Measurements from ENCODE around the gene SPTBN2. TPM values are rescaled to one million over a fixed set of nuclear protein-coding genes. Genes with fewer than 3 reads are reported as not detected.
A peak's percentile ranks its signal among the peaks of the same experiment; 100 is the strongest.

The SPTBN2 gene
- total RNA-seq, 4 donors from 2014 or later = 3.1 to 18.3 (median 8.5) TPM

- Histone ChIP-seq H3K36me3 (peaks cover 0 to 31% (median 20%) of the 10 kb centered on the region in 3 donors), H3K4me3 (peak overlapping the region; percentile 75 to 91 (median 80)), H3K4me1 (peaks cover 7 to 66% (median 50%) of the 10 kb centered on the region in 4 donors), H3K27ac (peak overlapping the region; percentile 81 to 95 (median 89)), H3K9me3 (no peaks in the 10 kb centered on the region), H3K27me3 (no peaks in the 10 kb centered on the region)
- peak in 1 of 2 donors; percentile 27 for DNase-seq (ENCODE audit: low spot score in 2 of 2)
- WGBS, 2 donors = 2 to 4% methylated on average over 27 of the region's 27 CpGs
- TF ChIP-seq EP300 (IDR thresholded peaks at IDR 0.05) (no peak), POLR2A (IDR thresholded peaks at IDR 0.05) (no peak)
- TF ChIP-seq, protein P1, sequence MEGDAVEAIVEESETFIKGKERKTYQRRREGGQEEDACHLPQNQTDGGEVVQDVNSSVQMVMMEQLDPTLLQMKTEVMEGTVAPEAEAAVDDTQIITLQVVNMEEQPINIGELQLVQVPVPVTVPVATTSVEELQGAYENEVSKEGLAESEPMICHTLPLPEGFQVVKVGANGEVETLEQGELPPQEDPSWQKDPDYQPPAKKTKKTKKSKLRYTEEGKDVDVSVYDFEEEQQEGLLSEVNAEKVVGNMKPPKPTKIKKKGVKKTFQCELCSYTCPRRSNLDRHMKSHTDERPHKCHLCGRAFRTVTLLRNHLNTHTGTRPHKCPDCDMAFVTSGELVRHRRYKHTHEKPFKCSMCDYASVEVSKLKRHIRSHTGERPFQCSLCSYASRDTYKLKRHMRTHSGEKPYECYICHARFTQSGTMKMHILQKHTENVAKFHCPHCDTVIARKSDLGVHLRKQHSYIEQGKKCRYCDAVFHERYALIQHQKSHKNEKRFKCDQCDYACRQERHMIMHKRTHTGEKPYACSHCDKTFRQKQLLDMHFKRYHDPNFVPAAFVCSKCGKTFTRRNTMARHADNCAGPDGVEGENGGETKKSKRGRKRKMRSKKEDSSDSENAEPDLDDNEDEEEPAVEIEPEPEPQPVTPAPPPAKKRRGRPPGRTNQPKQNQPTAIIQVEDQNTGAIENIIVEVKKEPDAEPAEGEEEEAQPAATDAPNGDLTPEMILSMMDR (IDR thresholded peaks at IDR 0.05) = no peak
These were observed 89.8 kb downstream of the SPTBN2 start for GRCh38 chr11:66639066-66639813.

GRCh38 chr11:66638177-66639065, 90.6 kb downstream of the SPTBN2 start, which contains the start of gene RBM4:
Gene RBM4 (plus strand): TSS chr11:66638703. CDS start chr11:66639712, 1,009 bp downstream.
- H3K27ac ChIP-seq = peak within 1 kb of the TSS; percentile 81 to 95 (median 90)
- no peaks in the 10 kb centered on the region for H3K27me3 ChIP-seq
- H3K36me3 ChIP-seq = peaks cover 0 to 26% (median 12%) of the 10 kb centered on the region in 3 donors
- peak; percentile 93 to 98 for DNase-seq (ENCODE audit: low spot score in 2 of 2)
- WGBS, 2 donors = 0% methylated on average over 61 to 62 of the region's 63 CpGs
- H3K4me1 ChIP-seq = peaks cover 7 to 58% (median 44%) of the 10 kb centered on the region in 4 donors
- no peaks in the 10 kb centered on the region for H3K9me3 ChIP-seq
- peak within 1 kb of the TSS; percentile 75 to 91 (median 80) for H3K4me3 ChIP-seq
- peak; percentile 15 to 99 for TF ChIP-seq EP300 (IDR thresholded peaks at IDR 0.05)
- TF ChIP-seq, protein P1 (IDR thresholded peaks at IDR 0.05) = peak in 1 of 5 experiments; percentile 49
- TF ChIP-seq POLR2A (IDR thresholded peaks at IDR 0.05) = peak; percentile 84 to 97

- peak overlapping the region; percentile 45 to 95 (median 90) for H3K27ac ChIP-seq
These were observed 91.3 kb downstream of the SPTBN2 start for GRCh38 chr11:66637557-66638176.

DNA sequence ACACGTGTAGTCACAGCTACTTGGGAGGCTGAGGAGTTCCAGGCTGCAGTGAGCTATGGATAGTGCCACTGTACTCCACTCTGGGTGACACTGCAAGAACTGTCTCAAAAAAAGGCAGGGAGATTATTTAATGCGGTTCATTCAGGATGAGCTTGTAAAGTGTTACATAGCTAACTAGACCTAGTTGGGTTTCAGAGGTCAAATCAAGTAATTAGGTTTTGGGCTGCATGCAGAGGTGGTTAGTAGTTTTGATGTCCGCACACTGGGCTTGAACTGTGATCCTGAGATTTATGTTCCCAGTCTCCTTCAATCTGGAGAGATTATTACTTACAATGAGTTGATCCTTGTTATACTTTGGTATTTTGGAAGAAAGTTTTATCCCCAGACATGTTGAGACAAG, 92.6 kb downstream of the SPTBN2 start:
- Histone ChIP-seq H3K9me3 (no peaks in the 10 kb centered on the region), H3K27ac (no peak overlapping the region), H3K27me3 (no peaks in the 10 kb centered on the region), H3K36me3 (peaks cover 0 to 23% (median 10%) of the 10 kb centered on the region in 3 donors), H3K4me1 (peaks cover 7 to 43% (median 28%) of the 10 kb centered on the region in 4 donors), H3K4me3 (no peak overlapping the region)
- 67 to 82% methylated on average over 3 of the region's 3 CpGs for WGBS, 2 donors
- no peak for TF ChIP-seq POLR2A (IDR thresholded peaks at IDR 0.05)
- TF ChIP-seq, protein P1 (IDR thresholded peaks at IDR 0.05) = no peak
- no peak for TF ChIP-seq EP300 (IDR thresholded peaks at IDR 0.05)
- no peak for DNase-seq (ENCODE audit: low spot score in 2 of 2)

More at GRCh38 chr11:66637557-66638176, 91.3 kb downstream of the SPTBN2 start:
- H3K4me3 ChIP-seq = peak overlapping the region; percentile 53 to 91 (median 75)
- no peak for DNase-seq (ENCODE audit: low spot score in 2 of 2)
- no peaks in the 10 kb centered on the region for H3K27me3 ChIP-seq
- peaks cover 7 to 50% (median 40%) of the 10 kb centered on the region in 4 donors for H3K4me1 ChIP-seq
- H3K9me3 ChIP-seq = no peaks in the 10 kb centered on the region
- peaks cover 0 to 23% (median 10%) of the 10 kb centered on the region in 3 donors for H3K36me3 ChIP-seq
- TF ChIP-seq POLR2A (IDR thresholded peaks at IDR 0.05) (no peak), EP300 (IDR thresholded peaks at IDR 0.05) (no peak)
- TF ChIP-seq, protein P1 (IDR thresholded peaks at IDR 0.05) = no peak
- WGBS, 2 donors = 30 to 35% methylated on average over 12 of the region's 12 CpGs

Small RNAs within 50 kb of the gene (small RNA-seq; reads per million reads assigned to genes)
- not detected for gene RN7SL12P

Other genes starting within 250 kb of the SPTBN2 start
- gene DPP3, start 248.8 kb downstream of the SPTBN2 start, total RNA-seq = 10 to 100 TPM; 12.2 to 41.8 (median 25.0) TPM
- gene BBS1, start 218.6 kb downstream of the SPTBN2 start, total RNA-seq = 100 to 1,000 TPM in 2 of 4 donors, 10 to 100 TPM in 2; 66.1 to 161 (median 104) TPM
- gene ZDHHC24, start 183.2 kb downstream of the SPTBN2 start, total RNA-seq = 10 to 100 TPM; 15.3 to 17.7 (median 16.6) TPM
- gene ACTN3, start 182.3 kb downstream of the SPTBN2 start, total RNA-seq = under 1 TPM in 1 of 4 donors, not detected in 3; 0.21 TPM
- gene CTSF, start 160.6 kb downstream of the SPTBN2 start, total RNA-seq = 100 to 1,000 TPM; 102 to 322 (median 190) TPM
- 1 to 10 TPM in 1 of 4 donors, under 1 TPM in 2, not detected in 1; 0.21 to 1.1 (median 0.30) TPM for gene CCDC87, start 136.2 kb downstream of the SPTBN2 start, total RNA-seq
- gene CCS, start 136.0 kb downstream of the SPTBN2 start, total RNA-seq = 10 to 100 TPM; 33.4 to 54.0 (median 48.6) TPM
- gene RBM14, start 112.6 kb downstream of the SPTBN2 start, total RNA-seq = 10 to 100 TPM; 42.4 to 72.6 (median 61.5) TPM
- gene RBM4, start 90.5 kb downstream of the SPTBN2 start, total RNA-seq = 10 to 100 TPM; 53.5 to 83.9 (median 57.2) TPM
- 10 to 100 TPM in 3 of 4 donors, 1 to 10 TPM in 1; 7.1 to 15.9 (median 12.2) TPM for gene RBM4B, start 51.3 kb downstream of the SPTBN2 start, total RNA-seq
- 10 to 100 TPM; 18.1 to 25.8 (median 20.9) TPM for gene RCE1, start 114.2 kb upstream of the SPTBN2 start, total RNA-seq
- gene LRFN4, start 127.8 kb upstream of the SPTBN2 start, total RNA-seq = 10 to 100 TPM in 3 of 4 donors, 1 to 10 TPM in 1; 9.4 to 17.1 (median 14.0) TPM
- gene PC, start 229.2 kb upstream of the SPTBN2 start, total RNA-seq = 100 to 1,000 TPM in 1 of 4 donors, 10 to 100 TPM in 3; 82.5 to 135 (median 90.2) TPM
- not detected for gene C11orf86, start 246.1 kb upstream of the SPTBN2 start, total RNA-seq

Measured in tibial nerve (tissue), 4 donors.